ENCODE data around the gene GPR3.
"Not testable (repeated sequence)": the region's sequence is repeated elsewhere in the genome, so short reads cannot be mapped to it uniquely, and the experiment has no call there.

GPR3 gene

GRCh38 chr1:27399251-27400025 is 7.0 kb downstream of the GPR3 start:
- peak; percentile 62 for DNase-seq (ENCODE audit: low read depth, low spot score)

- DNase-seq (ENCODE audit: low read depth, low spot score): no peak
Measured at GRCh38 chr1:27400082-27400962, 7.9 kb downstream of the GPR3 start.

GRCh38 chr1:27400963-27401341 is 8.5 kb downstream of the GPR3 start:
- DNase-seq (ENCODE audit: low read depth, low spot score): no peak

GRCh38 chr1:27402349-27402754 is 9.9 kb downstream of the GPR3 start:
- peak; percentile 71 for DNase-seq (ENCODE audit: low read depth, low spot score)

- DNase-seq (ENCODE audit: low read depth, low spot score): peak; percentile 88
Measured at GRCh38 chr1:27403065-27403726, 10.8 kb downstream of the GPR3 start.

GRCh38 chr1:27403931-27404330 is 11.5 kb downstream of the GPR3 start:
- no peak for DNase-seq (ENCODE audit: low read depth, low spot score)

- DNase-seq (ENCODE audit: low read depth, low spot score): peak; percentile 92
Measured at GRCh38 chr1:27405074-27405473, 12.7 kb downstream of the GPR3 start.

GRCh38 chr1:27405598-27406361 is 13.4 kb downstream of the GPR3 start:
- peak; percentile 86 for DNase-seq (ENCODE audit: low read depth, low spot score)

GRCh38 chr1:27406362-27406680 is 13.9 kb downstream of the GPR3 start:
- DNase-seq (ENCODE audit: low read depth, low spot score): no peak

GRCh38 chr1:27406791-27407190 is 14.4 kb downstream of the GPR3 start:
- DNase-seq (ENCODE audit: low read depth, low spot score): not testable (repeated sequence)

- DNase-seq (ENCODE audit: low read depth, low spot score): no peak
Measured at GRCh38 chr1:27408151-27408550, 15.7 kb downstream of the GPR3 start.

- no peak for DNase-seq (ENCODE audit: low read depth, low spot score)
Measured at GRCh38 chr1:27409669-27410068, 17.2 kb downstream of the GPR3 start.

- DNase-seq (ENCODE audit: low read depth, low spot score): no peak
Measured at GRCh38 chr1:27410709-27411108, 18.3 kb downstream of the GPR3 start.

- DNase-seq (ENCODE audit: low read depth, low spot score): no peak
Measured at GRCh38 chr1:27412502-27412901, 20.1 kb downstream of the GPR3 start.

GRCh38 chr1:27413004-27413403 is 20.6 kb downstream of the GPR3 start:
- no peak for DNase-seq (ENCODE audit: low read depth, low spot score)

GRCh38 chr1:27414091-27414490 is 21.7 kb downstream of the GPR3 start:
- no peak for DNase-seq (ENCODE audit: low read depth, low spot score)

GRCh38 chr1:27416387-27417111 is 24.1 kb downstream of the GPR3 start:
- DNase-seq (ENCODE audit: low read depth, low spot score): peak; percentile 78

GRCh38 chr1:27417713-27418112 is 25.3 kb downstream of the GPR3 start:
- DNase-seq (ENCODE audit: low read depth, low spot score): no peak

- peak; percentile 68 for DNase-seq (ENCODE audit: low read depth, low spot score)
Measured at GRCh38 chr1:27418326-27419185, 26.1 kb downstream of the GPR3 start.

- DNase-seq (ENCODE audit: low read depth, low spot score): no peak
Measured at GRCh38 chr1:27423709-27424108, 31.3 kb downstream of the GPR3 start.

Data from ELF-1 (cell line).